Spleen (tissue), 7 donors: ENCODE measurements around the gene RNF44.

Experiments used
- CTCF ChIP-seq, 11 experiments: fragments of 200-600 bp in 7 of 11; fragments of 450-650 bp in 4 of 11; sonication (generic) in 4 of 11; IDR thresholded peaks in 8 of 11; conservative IDR thresholded peaks in 3 of 11; 1 replicate in 7 of 11; 2 replicates in 4 of 11; pipeline versions ENCODE4 v1.4.0 to v1.8.0; 2016 to 2021; ENCODE audit warnings: antibody characterized with exemption in 11 of 11, inconsistent platforms in 4 of 11, mild to moderate bottlenecking in 1 of 11
- POLR2A ChIP-seq, 3 donors: fragments of 450-650 bp; IDR thresholded peaks; one replicate each; pipeline ENCODE4 v1.5.1; 2017; ENCODE audit warnings: antibody characterized with exemption in 3 of 3, mild to moderate bottlenecking in 1 of 3
- POLR2AphosphoS5 ChIP-seq, 3 donors: sonication (generic); formaldehyde crosslinking; IDR thresholded peaks; one replicate each; pipeline ENCODE4 v1.5.1; 2017; ENCODE audit warnings: antibody characterized with exemption in 3 of 3
- donor health status: DM: no; HTN: no; CAD: no; lungs with moderate emphysema.
- donor health status: DM: no; HTN: no; CAD: no.
- donor health status: DM: no; HTN: no; CAD: no.

- TF ChIP-seq CTCF (IDR thresholded peaks at IDR 0.05 in 8 of 11, conservative IDR thresholded peaks at IDR 0.05 in 3 of 11) (no peak), POLR2A (IDR thresholded peaks at IDR 0.05) (no peak), POLR2AphosphoS5 (IDR thresholded peaks at IDR 0.05) (no peak)
These were observed 32.8 kb upstream of the RNF44 start for GRCh38 chr5:176570044-176570443.
